Smooth muscle cell (in vitro differentiated cells): Measurements from ENCODE around the gene LYRM1. TPM values are rescaled to one million over a fixed set of nuclear protein-coding genes. Genes with fewer than 3 reads are reported as not detected.

Source experiments
- DNase-seq: peaks from one replicate; lab custom pipeline; 2025; ENCODE audit not compliant: unreplicated experiment; lab: John Stamatoyannopoulos, UW
- H2AFZ ChIP-seq: fragments of 200-600 bp; sonication (generic); 2 replicates; pipeline ENCODE4 v1.6.0; 2016; ENCODE audit warnings: antibody characterized with exemption, low read depth, mild to moderate bottlenecking
- H3F3A ChIP-seq: fragments of 200-600 bp; sonication (generic); 2 replicates; pipeline ENCODE4 v1.6.0; 2017; ENCODE audit warnings: antibody characterized with exemption, low read depth
- H3K27ac ChIP-seq: fragments of 200-600 bp; sonication (generic); 2 replicates; pipeline ENCODE4 v1.5.1; 2016; ENCODE audit warnings: low read depth, mild to moderate bottlenecking
- H3K27me3 ChIP-seq: fragments of 200-600 bp; sonication (generic); 2 replicates; pipeline ENCODE4 v1.6.1; 2016; ENCODE audit warnings: low read depth, mild to moderate bottlenecking
- H3K36me3 ChIP-seq: fragments of 200-600 bp; sonication (generic); 2 replicates; pipeline ENCODE4 v1.5.1; 2016; ENCODE audit warnings: low read depth
- H3K4me1 ChIP-seq: fragments of 200-600 bp; sonication (generic); 2 replicates; pipeline ENCODE4 v1.5.1; 2016; ENCODE audit warnings: low read depth
- H3K4me2 ChIP-seq: fragments of 200-600 bp; sonication (generic); 2 replicates; pipeline ENCODE4 v1.6.0; 2016; ENCODE audit warnings: mild to moderate bottlenecking
- H3K4me3 ChIP-seq: fragments of 200-600 bp; sonication (generic); 2 replicates; pipeline ENCODE4 v1.5.1; 2016; ENCODE audit warnings: mild to moderate bottlenecking
- H3K79me2 ChIP-seq: fragments of 200-600 bp; sonication (generic); 2 replicates; pipeline ENCODE4 v1.6.0; 2016; ENCODE audit warnings: low read depth, mild to moderate bottlenecking
- H3K9ac ChIP-seq: fragments of 200-600 bp; sonication (generic); 2 replicates; pipeline ENCODE4 v1.6.0; 2016; ENCODE audit warnings: low read depth
- H3K9me3 ChIP-seq: fragments of 200-600 bp; sonication (generic); replicated peaks from 2 replicates; pipeline ENCODE4 v1.5.1; 2016; ENCODE audit warnings: low read depth
- H4K20me1 ChIP-seq: fragments of 200-600 bp; sonication (generic); 2 replicates; pipeline ENCODE4 v1.6.0; 2016; ENCODE audit warnings: low read depth
- CTCF ChIP-seq: fragments of 200-600 bp; sonication (generic); IDR thresholded peaks from 2 replicates; pipeline ENCODE4 v1.5.1; 2017; ENCODE audit warnings: borderline replicate concordance, mild to moderate bottlenecking, antibody characterized with exemption; ENCODE audit not compliant: insufficient read depth, poor library complexity, severe bottlenecking
- WGBS: methylation state at CpG from one replicate; pipeline ENCODE4 v1.1.7; 2016; ENCODE audit warnings: low lambda C conversion rate; 5-methylcytosine and 5-hydroxymethylcytosine counted together
- polyA plus RNA-seq: library from polyadenylated mRNA; unstranded; fragments of >200 nt; fragmentation: Nextera tagmentation; extraction: Ambion mirVana; gene quantifications from 2 replicates; pipeline ENCODE4 v1.2.1, GENCODE V29; 2016
- total RNA-seq: library from RNA; depleted of rRNA; stranded (reverse); fragments of >200 nt; gene quantifications from 2 replicates; pipeline ENCODE4 v1.2.3, GENCODE V29; 2014

The LYRM1 gene
- total and polyA plus RNA-seq, 2 experiments from 2014 or later, result 10.2 to 15.3 TPM

GRCh38 chr16:20899477-20900298 is 883 bp upstream of the LYRM1 start:
- H3K27ac ChIP-seq, result peak overlapping the region; percentile 94
- H3K79me2 ChIP-seq, result peaks cover 61% of the 10 kb centered on the region
- H4K20me1 ChIP-seq, result peaks cover 50% of the 10 kb centered on the region
- peak overlapping the region; percentile 80 for H3K4me3 ChIP-seq
- H3K4me1 ChIP-seq, result peaks cover 34% of the 10 kb centered on the region
- H3F3A ChIP-seq, result peaks cover under 1% of the 10 kb centered on the region
- DNase-seq, result no peak
- peak overlapping the region; percentile 91 for H3K4me2 ChIP-seq
- H3K9ac ChIP-seq, result peak overlapping the region; percentile 84
- no peaks in the 10 kb centered on the region for H3K27me3 ChIP-seq
- no peak overlapping the region for H2AFZ ChIP-seq
- TF ChIP-seq CTCF, result no peak
- 2% methylated on average over 20 of the region's 23 CpGs for WGBS
- H3K36me3 ChIP-seq, result no peaks in the 10 kb centered on the region
- no peaks in the 10 kb centered on the region for H3K9me3 ChIP-seq

GRCh38 chr16:20901068-20901435 is 481 bp downstream of the LYRM1 start:
- H3K4me1 ChIP-seq, result peaks cover 48% of the 10 kb centered on the region
- H3K4me2 ChIP-seq, result peak overlapping the region; percentile 91
- no peak for DNase-seq
- H3K79me2 ChIP-seq, result peaks cover 49% of the 10 kb centered on the region
- H3K9me3 ChIP-seq, result no peaks in the 10 kb centered on the region
- H4K20me1 ChIP-seq, result peaks cover 37% of the 10 kb centered on the region
- H2AFZ ChIP-seq, result no peak overlapping the region
- H3K9ac ChIP-seq, result peak overlapping the region; percentile 95
- no peaks in the 10 kb centered on the region for H3K27me3 ChIP-seq
- peaks cover 8% of the 10 kb centered on the region for H3F3A ChIP-seq
- TF ChIP-seq CTCF, result no peak
- peak overlapping the region; percentile 80 for H3K4me3 ChIP-seq
- 1% methylated on average over 20 of the region's 20 CpGs for WGBS
- peak overlapping the region; percentile 94 for H3K27ac ChIP-seq
- H3K36me3 ChIP-seq, result no peaks in the 10 kb centered on the region

- peaks cover 8% of the 10 kb centered on the region for H3F3A ChIP-seq
- no peaks in the 10 kb centered on the region for H3K36me3 ChIP-seq
- 34% methylated on average over 27 of the region's 27 CpGs for WGBS
- peaks cover 44% of the 10 kb centered on the region for H3K79me2 ChIP-seq
- no peaks in the 10 kb centered on the region for H3K9me3 ChIP-seq
- H4K20me1 ChIP-seq, result peaks cover 31% of the 10 kb centered on the region
- H3K27me3 ChIP-seq, result no peaks in the 10 kb centered on the region
- H3K4me3 ChIP-seq, result peak overlapping the region; percentile 80
- TF ChIP-seq CTCF, result no peak
- peak overlapping the region; percentile 95 for H3K9ac ChIP-seq
- no peak for DNase-seq
- no peak overlapping the region for H2AFZ ChIP-seq
- H3K4me1 ChIP-seq, result peaks cover 48% of the 10 kb centered on the region
- peak overlapping the region; percentile 94 for H3K27ac ChIP-seq
- H3K4me2 ChIP-seq, result peak overlapping the region; percentile 91
Measured at GRCh38 chr16:20901436-20902112, 1.0 kb downstream of the LYRM1 start.
